Thoracic aorta (tissue), 2 donors: ENCODE data around the gene BCAR1. TPM values are rescaled to one million over a fixed set of nuclear protein-coding genes. Genes with fewer than 3 reads are reported as not detected.

ENCODE experiments used
- ATAC-seq: fragments of 150-250 bp; one replicate; pipeline ENCODE4 v1.8.0; 2017; ENCODE audit warnings: low read depth; ENCODE audit not compliant: insufficient number of reproducible peaks, low FRiP score
- DNase-seq: peaks from one replicate; pipeline ENCODE4 v3.0.0-alpha.2; 2020; ENCODE audit warnings: low spot score
- H3K27ac ChIP-seq, 2 donors: fragments of 200-600 bp; sonication (generic); 1 replicate in 1 of 2; 2 replicates in 1 of 2; pipeline ENCODE4 v1.5.1; 2016; ENCODE audit warnings: mild to moderate bottlenecking in 2 of 2, moderate library complexity in 2 of 2
- H3K27me3 ChIP-seq: fragments of 200-600 bp; sonication (generic); replicated peaks from 2 replicates; pipeline ENCODE4 v1.6.0; 2016; ENCODE audit warnings: mild to moderate bottlenecking; ENCODE audit not compliant: insufficient read depth
- H3K36me3 ChIP-seq: fragments of 200-600 bp; sonication (generic); one replicate; pipeline ENCODE4 v1.5.1; 2016
- H3K4me1 ChIP-seq, 2 donors: fragments of 200-600 bp; sonication (generic); 1 replicate in 1 of 2; 2 replicates in 1 of 2; pipeline versions ENCODE4 v1.5.1 to v1.6.0; 2016; ENCODE audit warnings: low read depth in 2 of 2, mild to moderate bottlenecking in 1 of 2; ENCODE audit not compliant: control insufficient read depth in 1 of 2
- H3K4me3 ChIP-seq: fragments of 200-600 bp; sonication (generic); 2 replicates; pipeline ENCODE4 v1.5.1; 2016; ENCODE audit warnings: mild to moderate bottlenecking
- H3K9me3 ChIP-seq: fragments of 200-600 bp; sonication (generic); 2 replicates; pipeline ENCODE4 v1.5.1; 2016
- total RNA-seq, 2 donors: library from RNA; depleted of rRNA; stranded (reverse); fragments of >200 nt; gene quantifications; one replicate each; pipeline versions ENCODE4 v1.1.0 to v1.2.3, GENCODE V29; 2016
- TF ChIP-seq, protein P1 (sequence below): fragments of 200-600 bp; sonication (generic); IDR thresholded peaks from one replicate; pipeline ENCODE4 v1.5.1; 2019; ENCODE audit warnings: antibody characterized with exemption

The BCAR1 gene
- total RNA-seq, 2 donors from 2014 or later = 116 to 166 TPM

DNA sequence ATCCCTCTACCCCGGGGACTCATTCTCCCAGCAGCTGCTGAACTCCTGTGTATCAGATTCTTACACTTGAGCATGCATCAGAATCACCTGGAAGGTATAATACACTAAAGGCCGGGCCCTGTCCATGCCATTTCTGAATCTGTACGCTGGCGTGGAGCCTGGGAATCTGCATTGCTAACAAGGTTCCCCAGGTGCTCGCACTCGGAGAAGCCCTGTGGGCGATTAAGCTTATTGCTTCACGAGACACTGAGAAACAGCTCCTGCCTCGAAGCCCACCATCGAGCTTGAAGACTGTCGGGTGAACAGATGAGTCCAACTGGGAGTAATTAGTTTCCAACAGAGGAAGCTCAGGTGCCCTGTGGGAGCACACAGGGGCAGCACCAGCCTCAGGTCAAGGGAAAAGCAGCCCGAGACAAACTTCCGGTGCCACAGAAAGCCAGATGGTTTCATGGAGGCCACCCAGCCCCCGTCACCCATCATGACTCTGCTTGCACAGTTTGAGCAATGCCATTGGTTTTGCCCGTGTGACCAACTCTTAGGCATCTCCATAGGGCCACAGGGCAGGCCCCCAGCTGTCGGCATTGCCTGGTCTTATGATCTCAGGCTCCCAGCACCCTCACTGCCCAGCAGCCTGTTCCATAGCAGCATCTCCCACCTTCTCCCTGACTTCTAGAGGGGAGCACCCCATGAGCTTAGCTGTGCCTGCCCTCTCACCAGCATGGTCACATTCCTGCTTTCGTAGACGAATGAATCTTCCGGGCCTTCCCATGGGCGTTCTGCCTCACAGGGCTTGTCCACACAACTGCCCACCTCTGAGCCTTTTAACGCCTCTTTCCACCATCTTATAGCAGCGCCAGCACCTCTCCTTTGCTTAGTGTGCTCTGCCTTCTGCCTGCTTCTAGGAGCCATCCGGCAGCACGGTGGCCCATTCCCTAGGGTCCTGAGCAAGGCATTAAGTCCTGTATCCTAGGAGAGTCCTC lies 55.3 kb downstream of the BCAR1 start:
- no peak overlapping the region for H3K27ac ChIP-seq
- ATAC-seq = no peak
- TF ChIP-seq, protein P1, sequence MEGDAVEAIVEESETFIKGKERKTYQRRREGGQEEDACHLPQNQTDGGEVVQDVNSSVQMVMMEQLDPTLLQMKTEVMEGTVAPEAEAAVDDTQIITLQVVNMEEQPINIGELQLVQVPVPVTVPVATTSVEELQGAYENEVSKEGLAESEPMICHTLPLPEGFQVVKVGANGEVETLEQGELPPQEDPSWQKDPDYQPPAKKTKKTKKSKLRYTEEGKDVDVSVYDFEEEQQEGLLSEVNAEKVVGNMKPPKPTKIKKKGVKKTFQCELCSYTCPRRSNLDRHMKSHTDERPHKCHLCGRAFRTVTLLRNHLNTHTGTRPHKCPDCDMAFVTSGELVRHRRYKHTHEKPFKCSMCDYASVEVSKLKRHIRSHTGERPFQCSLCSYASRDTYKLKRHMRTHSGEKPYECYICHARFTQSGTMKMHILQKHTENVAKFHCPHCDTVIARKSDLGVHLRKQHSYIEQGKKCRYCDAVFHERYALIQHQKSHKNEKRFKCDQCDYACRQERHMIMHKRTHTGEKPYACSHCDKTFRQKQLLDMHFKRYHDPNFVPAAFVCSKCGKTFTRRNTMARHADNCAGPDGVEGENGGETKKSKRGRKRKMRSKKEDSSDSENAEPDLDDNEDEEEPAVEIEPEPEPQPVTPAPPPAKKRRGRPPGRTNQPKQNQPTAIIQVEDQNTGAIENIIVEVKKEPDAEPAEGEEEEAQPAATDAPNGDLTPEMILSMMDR = no peak
- H3K36me3 ChIP-seq = no peaks in the 10 kb centered on the region
- DNase-seq = no peak
- no peak overlapping the region for H3K4me3 ChIP-seq
- H3K4me1 ChIP-seq = peaks cover 7 to 17% of the 10 kb centered on the region in 2 donors
- no peaks in the 10 kb centered on the region for H3K27me3 ChIP-seq
- H3K9me3 ChIP-seq = no peaks in the 10 kb centered on the region

DNA sequence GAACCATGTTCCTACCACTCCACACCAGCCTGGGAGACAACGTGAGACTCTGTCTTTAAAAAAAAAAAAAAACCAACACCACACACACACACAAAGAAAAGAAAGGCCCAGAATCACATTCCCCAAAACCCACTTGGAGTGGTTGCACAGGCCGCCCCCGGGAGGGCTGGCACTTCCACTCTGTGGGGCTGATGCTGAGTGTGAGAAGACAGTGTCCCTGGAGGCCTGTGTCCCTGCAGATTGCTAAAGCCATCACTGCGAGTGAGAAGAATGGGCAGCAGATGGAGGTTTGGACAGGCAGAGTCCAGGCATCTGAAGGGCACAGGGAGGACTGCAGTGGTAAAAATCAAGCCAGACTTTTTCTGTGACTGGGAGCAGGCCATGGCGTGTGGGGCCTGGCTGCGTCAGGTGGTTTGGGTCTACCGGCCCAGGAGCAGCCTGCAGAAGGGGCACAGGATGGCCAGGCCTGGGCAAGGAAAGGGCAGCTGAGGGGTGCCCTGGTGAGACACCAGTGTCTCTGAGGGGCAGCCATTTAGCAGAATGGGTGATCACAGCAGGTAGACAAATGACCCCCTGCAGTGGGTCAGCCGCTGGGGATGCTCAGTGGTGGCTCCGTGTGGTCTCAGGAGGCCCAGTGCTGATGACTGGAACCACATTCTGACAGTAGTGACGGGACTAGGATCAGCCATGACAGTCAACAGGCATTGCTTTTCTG lies 57.5 kb downstream of the BCAR1 start:
- ATAC-seq (no peak), DNase-seq (no peak)

DNA sequence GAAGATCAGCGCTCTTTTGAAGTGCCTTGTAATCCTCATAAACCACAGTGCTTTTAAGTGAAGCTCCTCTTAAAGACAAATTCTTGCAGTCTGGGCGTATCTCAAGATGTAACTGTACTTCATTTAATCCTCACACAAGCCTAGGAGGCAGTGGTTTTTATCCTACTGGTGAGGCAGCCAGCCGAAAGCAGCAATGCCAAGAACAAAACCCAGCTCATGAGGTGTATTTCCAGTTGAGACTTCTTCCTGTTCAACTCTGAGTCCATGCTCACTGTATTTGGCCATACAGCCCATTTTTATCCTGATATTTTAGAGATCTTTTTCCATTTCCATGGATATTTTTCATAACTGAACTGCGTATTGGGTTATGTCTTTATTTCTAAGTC lies 58.2 kb downstream of the BCAR1 start:
- ATAC-seq (no peak), DNase-seq (no peak)
- Histone ChIP-seq H3K27me3 (no peaks in the 10 kb centered on the region), H3K4me3 (no peak overlapping the region), H3K9me3 (no peaks in the 10 kb centered on the region), H3K27ac (no peak overlapping the region), H3K4me1 (no peaks in the 10 kb centered on the region), H3K36me3 (no peaks in the 10 kb centered on the region)
- TF ChIP-seq, protein P1 = no peak

More for the DNA sequence above, 57.5 kb downstream of the BCAR1 start:
- Histone ChIP-seq H3K36me3 (no peaks in the 10 kb centered on the region), H3K4me3 (no peak overlapping the region), H3K27me3 (no peaks in the 10 kb centered on the region), H3K4me1 (no peaks in the 10 kb centered on the region), H3K9me3 (no peaks in the 10 kb centered on the region), H3K27ac (no peak overlapping the region)
- TF ChIP-seq, protein P1 = no peak

DNA sequence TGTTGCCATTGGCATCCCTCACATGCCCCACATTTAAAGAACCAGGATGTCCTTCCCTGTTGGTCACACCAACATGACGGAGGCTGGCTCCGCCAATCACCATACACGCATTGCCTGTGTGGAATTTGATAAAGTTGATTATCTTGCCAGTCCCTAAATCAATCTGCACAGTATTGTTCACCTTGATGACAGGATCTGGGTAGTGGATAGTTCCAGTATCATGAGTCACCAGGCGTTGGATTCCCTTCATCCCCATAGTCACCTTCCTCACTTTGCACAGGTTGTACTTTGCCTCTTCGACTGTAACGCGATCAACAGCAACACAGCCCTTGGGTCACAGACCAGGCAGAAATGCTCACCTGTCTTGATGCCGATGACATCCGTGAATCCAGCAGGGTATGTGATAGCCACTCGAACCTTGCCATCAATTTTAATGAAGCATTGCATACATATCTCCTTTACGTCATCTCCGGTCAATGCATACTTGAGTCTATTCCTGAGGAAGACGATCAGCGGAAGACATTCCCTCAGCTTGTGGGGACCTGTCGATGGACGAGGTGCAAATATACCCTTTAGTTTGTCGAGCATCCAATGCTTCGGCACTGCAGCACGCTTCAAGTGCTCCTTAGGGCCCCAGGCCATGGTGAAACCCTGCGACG lies 58.7 kb downstream of the BCAR1 start:
- H3K27me3 ChIP-seq = no peaks in the 10 kb centered on the region
- H3K4me3 ChIP-seq = no peak overlapping the region
- no peaks in the 10 kb centered on the region for H3K9me3 ChIP-seq
- DNase-seq (no peak), ATAC-seq (no peak)
- no peaks in the 10 kb centered on the region for H3K4me1 ChIP-seq
- no peaks in the 10 kb centered on the region for H3K36me3 ChIP-seq
- TF ChIP-seq, protein P1 = no peak
- no peak overlapping the region for H3K27ac ChIP-seq
